Measurements from ENCODE around the gene PRSS2. TPM values are rescaled to one million over a fixed set of nuclear protein-coding genes. Genes with fewer than 3 reads are reported as not detected.

The PRSS2 gene
- total RNA-seq, 1 donor from 2014 or later: not detected

DNA sequence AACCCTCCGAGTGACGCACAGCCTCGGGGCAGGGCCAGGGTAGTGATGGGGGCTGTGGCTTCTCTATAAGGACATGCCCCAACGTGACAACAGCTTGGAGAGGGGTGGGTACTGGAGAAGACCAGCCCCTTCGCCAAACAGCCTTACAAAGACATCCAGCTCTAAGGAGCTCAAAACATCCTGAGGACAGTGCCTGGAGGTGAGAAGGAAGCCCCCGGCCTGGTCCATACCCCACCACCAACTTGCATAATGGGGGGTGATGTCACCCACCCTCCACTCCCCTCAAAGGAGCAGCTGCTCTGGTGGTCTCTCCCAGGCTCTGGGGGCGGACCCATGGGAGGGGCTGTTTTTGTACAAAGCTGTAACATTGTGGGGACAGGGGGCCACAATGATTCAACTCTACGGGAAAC lies 15.1 kb downstream of the PRSS2 start:
- TF ChIP-seq, protein P1, sequence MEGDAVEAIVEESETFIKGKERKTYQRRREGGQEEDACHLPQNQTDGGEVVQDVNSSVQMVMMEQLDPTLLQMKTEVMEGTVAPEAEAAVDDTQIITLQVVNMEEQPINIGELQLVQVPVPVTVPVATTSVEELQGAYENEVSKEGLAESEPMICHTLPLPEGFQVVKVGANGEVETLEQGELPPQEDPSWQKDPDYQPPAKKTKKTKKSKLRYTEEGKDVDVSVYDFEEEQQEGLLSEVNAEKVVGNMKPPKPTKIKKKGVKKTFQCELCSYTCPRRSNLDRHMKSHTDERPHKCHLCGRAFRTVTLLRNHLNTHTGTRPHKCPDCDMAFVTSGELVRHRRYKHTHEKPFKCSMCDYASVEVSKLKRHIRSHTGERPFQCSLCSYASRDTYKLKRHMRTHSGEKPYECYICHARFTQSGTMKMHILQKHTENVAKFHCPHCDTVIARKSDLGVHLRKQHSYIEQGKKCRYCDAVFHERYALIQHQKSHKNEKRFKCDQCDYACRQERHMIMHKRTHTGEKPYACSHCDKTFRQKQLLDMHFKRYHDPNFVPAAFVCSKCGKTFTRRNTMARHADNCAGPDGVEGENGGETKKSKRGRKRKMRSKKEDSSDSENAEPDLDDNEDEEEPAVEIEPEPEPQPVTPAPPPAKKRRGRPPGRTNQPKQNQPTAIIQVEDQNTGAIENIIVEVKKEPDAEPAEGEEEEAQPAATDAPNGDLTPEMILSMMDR (IDR thresholded peaks at IDR 0.05; ENCODE audit: insufficient read depth, low read length, poor library complexity, severe bottlenecking): no peak
- Histone ChIP-seq H3K27me3 (ENCODE audit: control insufficient read depth, insufficient read depth, low read length) (no peaks in the 10 kb centered on the region), H3K36me3 (ENCODE audit: control insufficient read depth, insufficient read depth, low read length) (no peaks in the 10 kb centered on the region), H3K4me3 (ENCODE audit: low read depth, low read length) (no peak overlapping the region)
- no peak for DNase-seq (ENCODE audit: low read depth)

DNA sequence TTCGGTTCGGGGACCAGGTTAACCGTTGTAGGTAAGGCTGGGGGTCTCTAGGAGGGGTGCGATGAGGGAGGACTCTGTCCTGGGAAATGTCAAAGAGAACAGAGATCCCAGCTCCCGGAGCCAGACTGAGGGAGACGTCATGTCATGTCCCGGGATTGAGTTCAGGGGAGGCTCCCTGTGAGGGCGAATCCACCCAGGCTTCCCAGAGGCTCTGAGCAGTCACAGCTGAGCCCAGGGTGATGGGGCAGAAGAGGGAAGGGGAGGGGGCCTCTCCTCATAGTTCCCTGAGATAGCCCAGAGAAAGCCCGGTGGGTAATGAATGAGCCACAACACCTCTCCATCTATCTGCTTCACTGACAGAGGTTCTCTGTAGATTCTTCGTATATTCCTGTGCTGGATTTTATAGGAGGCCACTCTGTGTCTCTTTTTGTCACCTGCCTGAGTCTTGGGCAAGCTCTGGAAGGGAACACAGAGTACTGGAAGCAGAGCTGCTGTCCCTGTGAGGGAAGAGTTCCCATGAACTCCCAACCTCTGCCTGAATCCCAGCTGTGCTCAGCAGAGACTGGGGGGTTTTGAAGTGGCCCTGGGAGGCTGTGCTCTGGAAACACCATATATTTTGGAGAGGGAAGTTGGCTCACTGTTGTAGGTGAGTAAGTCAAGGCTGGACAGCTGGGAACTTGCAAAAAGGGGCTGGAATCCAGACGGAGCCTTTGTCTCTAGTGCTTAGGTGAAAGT lies 16.4 kb downstream of the PRSS2 start:
- Histone ChIP-seq H3K4me3 (ENCODE audit: low read depth, low read length) (no peak overlapping the region), H3K27me3 (ENCODE audit: control insufficient read depth, insufficient read depth, low read length) (no peaks in the 10 kb centered on the region), H3K36me3 (ENCODE audit: control insufficient read depth, insufficient read depth, low read length) (no peaks in the 10 kb centered on the region)
- DNase-seq (ENCODE audit: low read depth): no peak
- TF ChIP-seq, protein P1 (IDR thresholded peaks at IDR 0.05; ENCODE audit: insufficient read depth, low read length, poor library complexity, severe bottlenecking): no peak

DNA sequence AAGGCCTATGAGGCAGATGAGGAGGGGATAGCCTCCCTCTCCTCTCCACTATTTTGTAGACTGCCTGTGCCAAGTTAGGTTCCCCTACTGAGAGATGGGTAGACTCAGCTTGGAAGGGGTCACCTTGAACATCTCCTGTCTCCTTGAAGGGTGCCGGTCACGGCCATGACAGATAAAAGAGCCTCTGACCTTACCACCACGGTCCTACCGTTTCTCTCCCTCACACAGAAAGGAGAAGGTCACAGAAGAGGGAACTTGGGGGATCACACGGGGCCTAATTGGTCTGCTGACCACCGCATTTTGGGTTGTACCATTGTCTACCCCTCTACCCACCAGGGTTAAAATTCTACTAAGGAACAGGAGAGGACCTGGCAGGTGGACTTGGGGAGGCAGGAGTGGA lies 17.0 kb downstream of the PRSS2 start:
- TF ChIP-seq, protein P1 (IDR thresholded peaks at IDR 0.05; ENCODE audit: insufficient read depth, low read length, poor library complexity, severe bottlenecking): no peak
- Histone ChIP-seq H3K27me3 (ENCODE audit: control insufficient read depth, insufficient read depth, low read length) (no peaks in the 10 kb centered on the region), H3K4me3 (ENCODE audit: low read depth, low read length) (no peak overlapping the region), H3K36me3 (ENCODE audit: control insufficient read depth, insufficient read depth, low read length) (no peaks in the 10 kb centered on the region)
- no peak for DNase-seq (ENCODE audit: low read depth)

DNA sequence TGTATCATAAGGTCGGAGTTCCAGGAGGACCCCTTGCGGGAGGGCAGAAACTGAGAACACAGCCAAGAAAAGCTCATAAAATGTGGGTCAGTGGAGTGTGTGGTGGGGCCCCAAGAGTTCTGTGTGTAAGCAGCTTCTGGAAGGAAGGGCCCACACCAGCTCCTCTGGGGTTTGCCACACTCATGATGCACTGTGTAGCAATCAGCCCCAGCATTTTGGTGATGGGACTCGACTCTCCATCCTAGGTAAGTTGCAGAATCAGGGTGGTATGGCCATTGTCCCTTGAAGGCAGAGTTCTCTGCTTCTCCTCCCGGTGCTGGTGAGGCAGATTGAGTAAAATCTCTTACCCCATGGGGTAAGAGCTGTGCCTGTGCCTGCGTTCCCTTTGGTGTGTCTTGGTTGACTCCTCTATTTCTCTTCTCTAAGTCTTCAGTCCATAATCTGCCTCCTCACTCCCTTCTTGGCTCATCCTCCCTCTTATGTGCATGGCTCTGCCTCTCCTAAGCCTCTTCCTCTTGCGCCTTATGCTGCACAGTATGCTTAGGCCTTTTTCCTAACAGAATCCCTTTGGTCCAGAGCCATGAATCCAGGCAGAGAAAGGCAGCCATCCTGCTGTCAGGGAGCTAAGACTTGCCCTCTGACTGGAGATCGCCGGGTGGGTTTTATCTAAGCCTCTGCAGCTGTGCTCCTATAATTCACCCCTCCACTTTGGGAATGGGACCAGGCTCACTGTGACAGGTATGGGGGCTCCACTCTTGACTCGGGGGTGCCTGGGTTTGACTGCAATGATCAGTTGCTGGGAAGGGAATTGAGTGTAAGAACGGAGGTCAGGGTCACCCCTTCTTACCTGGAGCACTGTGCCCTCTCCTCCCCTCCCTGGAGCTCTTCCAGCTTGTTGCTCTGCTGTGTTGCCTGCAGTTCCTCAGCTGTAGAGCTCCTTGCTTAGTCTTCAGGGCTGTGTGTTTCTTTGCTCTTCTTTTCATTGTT lies 17.8 kb downstream of the PRSS2 start:
- no peaks in the 10 kb centered on the region for H3K27me3 ChIP-seq (ENCODE audit: control insufficient read depth, insufficient read depth, low read length)
- no peaks in the 10 kb centered on the region for H3K36me3 ChIP-seq (ENCODE audit: control insufficient read depth, insufficient read depth, low read length)
- TF ChIP-seq, protein P1 (IDR thresholded peaks at IDR 0.05; ENCODE audit: insufficient read depth, low read length, poor library complexity, severe bottlenecking): no peak
- no peak for DNase-seq (ENCODE audit: low read depth)
- H3K4me3 ChIP-seq (ENCODE audit: low read depth, low read length): no peak overlapping the region

DNA sequence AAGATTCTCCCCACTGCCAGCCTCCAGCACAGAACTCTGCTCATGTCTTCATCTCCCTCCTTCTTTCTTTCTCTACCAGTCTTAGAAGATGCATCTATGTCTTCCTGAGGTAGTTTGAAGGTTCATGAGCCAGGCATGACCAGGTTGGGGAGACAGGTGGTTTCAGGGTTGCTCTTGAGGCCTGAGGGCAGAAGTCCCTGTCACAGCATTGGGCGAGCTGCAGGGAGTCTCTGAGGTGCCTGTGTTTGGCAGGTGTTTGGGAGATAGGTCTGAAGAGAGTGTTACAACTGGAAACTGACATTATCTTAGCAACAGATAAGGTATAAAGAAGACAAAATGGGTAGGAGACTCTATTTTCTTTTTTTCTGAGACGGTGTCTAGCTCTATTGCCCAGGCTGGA lies 18.7 kb downstream of the PRSS2 start:
- H3K36me3 ChIP-seq (ENCODE audit: control insufficient read depth, insufficient read depth, low read length): no peaks in the 10 kb centered on the region
- H3K27me3 ChIP-seq (ENCODE audit: control insufficient read depth, insufficient read depth, low read length): no peaks in the 10 kb centered on the region
- no peak for DNase-seq (ENCODE audit: low read depth)
- no peak overlapping the region for H3K4me3 ChIP-seq (ENCODE audit: low read depth, low read length)
- TF ChIP-seq, protein P1 (IDR thresholded peaks at IDR 0.05; ENCODE audit: insufficient read depth, low read length, poor library complexity, severe bottlenecking): no peak
